Fibroblast of villous mesenchyme (primary cell): ENCODE measurements around the gene TBX4. TPM values are rescaled to one million over a fixed set of nuclear protein-coding genes. Genes with fewer than 3 reads are reported as not detected.

Experiments
- DNase-seq: peaks from one replicate; pipeline ENCODE4 v3.0.0-alpha.2; 2010; ENCODE audit warnings: low read depth
- H3K4me3 ChIP-seq: 2 replicates; pipeline ENCODE4 v1.5.1; 2011; ENCODE audit warnings: low read depth, mild to moderate bottlenecking, low read length
- total RNA-seq: library from RNA; depleted of rRNA; stranded (reverse); fragments of >200 nt; gene quantifications from 2 replicates; pipeline ENCODE4 v1.2.3, GENCODE V29; 2012
- TF ChIP-seq, protein P1 (sequence below): IDR thresholded peaks from 2 replicates; pipeline ENCODE4 v1.5.1; 2012; ENCODE audit warnings: low read depth, mild to moderate bottlenecking, low read length; ENCODE audit not compliant: insufficient read depth

The TBX4 gene
- total RNA-seq, 1 donor, result not detected

DNA sequence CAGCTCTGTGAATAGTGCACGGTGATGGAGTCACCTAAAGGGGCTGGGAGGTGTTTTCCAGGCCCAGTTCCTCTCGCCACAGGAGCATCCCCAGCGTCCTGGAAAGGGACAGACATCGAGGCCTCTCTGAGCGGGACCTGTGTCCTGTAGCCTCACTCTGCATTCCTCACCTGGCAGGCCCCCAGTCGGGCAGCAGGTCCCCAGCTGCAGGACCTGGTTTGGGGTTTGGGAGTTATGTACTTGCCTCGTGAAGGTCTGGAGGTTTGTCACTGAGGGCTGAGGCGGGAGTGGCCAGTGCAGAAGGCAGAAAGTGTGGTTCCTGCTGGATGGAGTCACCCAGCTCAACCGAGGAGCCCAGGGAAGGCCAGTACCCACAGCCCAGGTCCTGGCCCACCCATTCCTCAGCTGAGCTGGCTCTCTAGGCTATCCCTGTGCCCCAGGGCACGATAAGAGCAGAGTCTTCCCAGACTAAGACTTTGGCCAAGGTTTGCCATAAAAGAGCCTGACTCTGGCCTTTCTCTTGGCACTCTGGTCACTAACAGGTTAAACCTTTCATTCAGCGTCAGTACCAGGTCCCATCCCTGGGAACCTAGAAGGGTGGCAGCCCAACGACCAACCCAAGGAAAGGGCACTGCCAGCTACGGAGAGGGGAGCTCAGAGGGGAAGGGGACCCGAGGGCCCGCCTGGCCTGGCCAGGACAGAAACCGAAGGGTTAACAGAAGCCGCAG lies 24.4 kb downstream of the TBX4 start:
- peak; percentile 27 for DNase-seq
- TF ChIP-seq, protein P1, sequence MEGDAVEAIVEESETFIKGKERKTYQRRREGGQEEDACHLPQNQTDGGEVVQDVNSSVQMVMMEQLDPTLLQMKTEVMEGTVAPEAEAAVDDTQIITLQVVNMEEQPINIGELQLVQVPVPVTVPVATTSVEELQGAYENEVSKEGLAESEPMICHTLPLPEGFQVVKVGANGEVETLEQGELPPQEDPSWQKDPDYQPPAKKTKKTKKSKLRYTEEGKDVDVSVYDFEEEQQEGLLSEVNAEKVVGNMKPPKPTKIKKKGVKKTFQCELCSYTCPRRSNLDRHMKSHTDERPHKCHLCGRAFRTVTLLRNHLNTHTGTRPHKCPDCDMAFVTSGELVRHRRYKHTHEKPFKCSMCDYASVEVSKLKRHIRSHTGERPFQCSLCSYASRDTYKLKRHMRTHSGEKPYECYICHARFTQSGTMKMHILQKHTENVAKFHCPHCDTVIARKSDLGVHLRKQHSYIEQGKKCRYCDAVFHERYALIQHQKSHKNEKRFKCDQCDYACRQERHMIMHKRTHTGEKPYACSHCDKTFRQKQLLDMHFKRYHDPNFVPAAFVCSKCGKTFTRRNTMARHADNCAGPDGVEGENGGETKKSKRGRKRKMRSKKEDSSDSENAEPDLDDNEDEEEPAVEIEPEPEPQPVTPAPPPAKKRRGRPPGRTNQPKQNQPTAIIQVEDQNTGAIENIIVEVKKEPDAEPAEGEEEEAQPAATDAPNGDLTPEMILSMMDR, result no peak
- H3K4me3 ChIP-seq, result no peak overlapping the region

DNA sequence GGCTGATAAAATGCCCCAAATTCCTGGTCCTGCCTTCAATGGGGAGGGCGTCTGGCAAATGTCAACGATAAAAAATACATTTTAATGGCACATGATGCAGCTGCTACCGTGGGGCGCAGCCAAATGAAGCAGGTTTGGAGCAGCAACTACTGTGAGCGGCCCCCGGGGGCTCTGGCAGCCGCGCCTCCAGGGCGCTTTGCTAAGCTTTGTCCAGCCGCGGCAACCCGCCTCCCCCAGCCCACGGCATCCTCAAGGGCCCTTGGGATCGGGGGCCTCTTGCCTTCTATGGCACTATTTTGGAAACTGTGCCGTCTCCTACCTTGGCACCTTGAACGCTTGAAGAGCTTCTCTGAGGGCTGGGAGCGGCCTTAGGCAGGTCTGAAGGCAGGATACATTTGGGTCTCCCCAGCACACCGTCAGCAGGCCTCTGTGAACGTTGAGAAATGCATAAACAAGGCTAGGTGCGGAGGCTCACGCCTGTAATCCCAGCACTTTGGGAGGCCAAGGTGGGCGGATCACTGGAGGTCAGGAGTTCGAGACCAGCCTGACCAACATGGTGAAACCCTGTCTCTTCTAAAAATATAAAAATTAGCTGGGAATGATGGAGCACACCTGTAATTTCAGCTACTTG lies 25.1 kb downstream of the TBX4 start:
- no peak overlapping the region for H3K4me3 ChIP-seq
- TF ChIP-seq, protein P1, result no peak
- peak; percentile 86 for DNase-seq

DNA sequence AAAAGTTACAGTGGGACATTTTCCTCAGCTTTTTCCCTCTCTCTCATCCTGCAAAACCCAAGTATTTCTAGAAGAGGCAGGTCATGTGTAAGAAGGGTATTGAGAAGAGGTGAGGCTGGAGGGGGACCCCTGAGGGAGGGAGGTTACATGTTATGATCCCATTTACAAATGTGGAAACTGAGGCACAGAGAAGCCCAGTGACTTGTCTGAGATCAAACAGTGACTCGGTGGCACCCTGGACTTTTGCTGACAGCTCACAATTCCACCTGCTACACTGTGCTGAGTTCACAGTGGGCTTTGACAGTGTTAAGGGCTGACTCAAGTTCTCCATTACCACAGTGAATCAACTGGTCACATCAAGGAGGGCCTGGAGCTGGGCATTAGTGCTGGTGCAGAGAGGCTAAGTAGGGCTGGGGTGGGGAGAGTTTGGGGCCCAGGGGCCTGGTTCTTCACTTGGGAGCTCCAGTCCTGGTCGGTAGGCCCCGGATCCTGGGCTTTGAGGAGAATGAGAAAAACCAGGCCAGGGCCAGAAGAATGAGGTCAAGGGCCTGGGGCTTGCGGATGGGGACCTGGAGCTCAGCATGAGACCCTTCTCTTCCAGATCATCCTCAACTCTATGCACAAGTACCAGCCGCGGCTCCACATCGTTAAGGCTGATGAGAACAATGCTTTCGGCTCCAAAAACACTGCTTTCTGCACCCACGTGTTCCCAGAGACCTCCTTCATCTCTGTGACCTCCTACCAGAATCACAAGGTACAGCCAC lies 26.0 kb downstream of the TBX4 start:
- DNase-seq, result no peak
- TF ChIP-seq, protein P1, result no peak
- no peak overlapping the region for H3K4me3 ChIP-seq

DNA sequence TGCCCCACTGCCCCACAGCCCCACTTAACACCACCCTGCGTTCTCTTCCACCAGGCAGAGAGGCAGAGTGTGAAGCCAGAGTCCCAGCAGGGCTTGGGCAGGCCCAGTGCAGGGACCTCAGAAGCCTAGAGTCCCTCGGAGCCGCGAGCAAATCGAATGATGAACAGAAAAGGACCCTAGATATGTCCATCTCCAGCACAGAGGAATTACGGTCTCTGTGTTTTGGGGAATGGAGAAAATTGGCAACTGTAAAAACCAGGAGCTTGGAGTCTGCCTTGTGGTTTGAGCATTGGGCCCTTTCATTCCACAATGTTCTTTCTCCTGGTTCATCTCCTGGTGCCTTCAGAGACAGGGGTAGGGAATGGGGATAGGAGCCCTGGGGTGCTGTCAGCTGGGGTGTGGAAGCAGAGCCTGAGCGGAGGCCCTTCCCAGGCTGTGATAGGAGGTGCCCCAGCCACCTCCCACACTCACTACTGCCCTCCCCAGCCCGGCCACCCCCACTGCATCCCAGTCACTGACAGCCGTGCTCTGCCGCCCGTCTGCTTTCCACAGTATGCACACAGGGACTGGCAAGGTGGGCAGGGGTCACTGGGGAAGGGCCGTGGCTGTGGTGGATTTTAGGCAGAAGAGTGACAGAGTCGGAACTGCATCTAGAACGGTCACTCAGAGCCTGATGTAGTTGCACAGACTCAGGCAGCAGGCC lies 26.7 kb downstream of the TBX4 start:
- no peak for DNase-seq
- TF ChIP-seq, protein P1, result no peak
- H3K4me3 ChIP-seq, result no peak overlapping the region

DNA sequence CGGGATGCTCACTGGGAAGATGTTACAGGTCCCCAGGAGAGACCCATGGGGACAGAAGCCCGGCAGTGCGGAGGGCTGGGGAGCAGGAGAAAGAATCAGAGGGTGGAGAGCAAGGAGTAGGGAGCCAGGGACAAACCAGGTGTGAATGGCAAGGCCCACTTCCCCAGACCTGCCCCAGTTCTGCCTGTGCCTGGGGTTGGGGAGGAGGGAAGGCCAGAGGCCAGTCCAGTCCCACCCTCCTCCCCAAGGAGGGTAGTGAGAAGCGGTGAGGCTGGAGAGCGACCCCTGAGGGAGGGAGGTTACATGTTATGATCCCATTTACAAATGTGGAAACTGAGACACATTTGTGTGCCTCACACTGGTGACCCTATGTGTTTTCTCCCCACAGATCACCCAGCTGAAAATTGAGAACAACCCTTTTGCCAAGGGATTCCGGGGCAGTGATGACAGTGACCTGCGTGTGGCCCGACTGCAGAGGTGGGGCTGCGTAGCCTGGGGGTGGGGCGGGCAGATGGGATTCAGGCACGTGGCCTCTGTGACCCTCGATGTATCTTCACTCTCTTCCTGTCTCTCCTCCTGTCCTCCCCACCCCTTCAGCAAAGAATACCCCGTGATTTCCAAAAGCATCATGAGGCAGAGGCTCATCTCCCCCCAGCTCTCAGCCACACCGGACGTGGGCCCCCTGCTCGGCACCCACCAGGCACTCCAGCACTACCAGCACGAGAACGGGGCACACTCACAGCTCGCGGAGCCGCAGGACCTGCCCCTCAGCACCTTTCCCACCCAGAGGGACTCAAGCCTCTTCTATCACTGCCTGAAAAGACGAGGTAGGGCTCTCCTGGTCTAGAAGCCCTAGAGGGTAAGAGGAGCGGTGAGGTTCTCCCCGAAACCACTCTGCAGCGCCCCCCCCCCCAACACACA lies 27.5 kb downstream of the TBX4 start:
- H3K4me3 ChIP-seq, result no peak overlapping the region
- TF ChIP-seq, protein P1, result no peak
- DNase-seq, result no peak

DNA sequence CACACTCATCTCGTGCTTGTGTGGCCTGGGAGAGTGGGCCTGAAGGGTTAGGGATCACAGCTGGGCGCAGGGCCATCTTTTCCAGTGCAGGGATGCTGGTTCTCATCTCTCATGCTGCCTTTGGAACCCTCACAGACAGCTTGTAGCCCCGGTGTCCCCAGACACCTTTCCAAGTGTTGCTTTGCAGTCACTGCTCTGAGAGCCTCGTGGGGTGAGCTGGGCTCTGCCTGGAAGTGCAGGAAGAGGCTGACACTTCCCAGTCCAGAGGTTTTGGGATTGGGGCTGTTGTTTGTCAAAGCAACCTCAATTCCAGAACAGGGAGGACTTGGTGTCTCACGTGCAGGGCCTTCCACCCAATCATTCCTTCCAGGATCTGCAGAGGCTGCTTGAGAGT lies 28.2 kb downstream of the TBX4 start:
- H3K4me3 ChIP-seq, result no peak overlapping the region
- TF ChIP-seq, protein P1, result no peak
- DNase-seq, result no peak
